NCI-H1417 treated with DMSO at 0.1 percent for 48 hours (cell line): ENCODE data around the gene CTAGE15.
"Not testable (repeated sequence)": the region's sequence is repeated elsewhere in the genome, so short reads cannot be mapped to it uniquely, and the experiment has no call there.

Experiments
- DNase-seq: peaks from one replicate; lab custom pipeline; 2025; lab: John Stamatoyannopoulos, UW

The CTAGE15 gene

GRCh38 chr7:143622130-143622529 is 50.5 kb downstream of the CTAGE15 start:
- not testable (repeated sequence) for DNase-seq
